NCI-H187 treated with DMSO at 0.1 percent for 48 hours (cell line): ENCODE results near the gene CIB2.

Experiments
- DNase-seq: peaks from one replicate; lab custom pipeline; 2025; lab: John Stamatoyannopoulos, UW

The CIB2 gene

DNA sequence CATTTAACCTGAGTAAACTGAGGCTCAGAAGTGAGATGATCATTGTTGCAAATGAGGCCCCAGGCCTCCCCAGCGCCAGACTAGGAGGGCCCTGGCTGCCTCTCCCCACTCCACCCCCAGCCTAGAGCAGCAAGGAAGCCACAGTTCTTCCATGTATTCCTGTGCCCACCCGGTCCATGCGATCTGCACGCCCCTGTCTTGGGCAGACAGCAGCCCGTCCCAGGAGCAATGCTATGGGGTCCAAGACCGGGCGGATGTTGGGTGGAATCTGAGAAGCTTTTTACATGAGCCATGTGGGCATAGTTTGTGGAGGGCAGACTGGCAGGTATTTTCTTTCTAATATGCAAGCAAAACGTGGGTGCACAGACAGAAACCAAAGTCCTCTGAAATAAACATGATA is 23.8 kb downstream of the CIB2 start:
- DNase-seq = no peak

DNA sequence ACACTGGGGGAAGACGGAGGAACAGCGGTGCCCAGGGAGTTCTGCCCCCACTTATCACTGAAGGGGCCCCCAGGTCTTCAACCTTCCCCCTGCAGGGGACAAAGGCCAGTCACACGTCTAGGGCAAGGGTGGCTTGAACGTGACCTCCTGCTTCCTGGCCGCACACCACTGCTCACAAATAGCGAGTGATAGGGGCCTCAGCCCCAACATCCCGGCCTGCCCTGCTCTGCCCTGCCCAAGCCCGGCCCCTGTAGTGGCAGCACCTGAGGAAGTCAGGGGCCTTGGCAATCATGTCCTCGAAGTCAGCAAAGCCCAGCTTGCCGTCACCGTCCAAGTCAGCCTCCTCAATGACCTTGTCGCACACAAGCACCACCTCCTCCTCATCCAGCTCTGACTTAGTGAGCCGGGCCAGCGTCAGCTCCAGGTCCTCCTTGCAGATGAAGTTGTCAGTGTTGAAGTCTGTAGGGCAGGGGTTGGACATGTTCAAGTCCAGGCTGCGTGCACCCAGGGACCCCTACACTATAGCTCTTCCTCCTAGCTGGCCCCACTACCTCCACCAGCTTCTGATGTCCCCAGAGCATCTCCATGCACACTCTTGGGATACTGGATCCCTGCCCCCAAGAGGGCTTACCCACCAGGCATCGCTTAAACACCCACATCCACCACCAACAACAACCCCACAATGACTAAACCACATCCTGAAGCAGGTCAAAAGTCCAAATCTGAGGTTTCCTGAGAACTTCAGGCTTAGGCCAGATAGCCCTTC is 25.6 kb downstream of the CIB2 start:
- no peak for DNase-seq

DNA sequence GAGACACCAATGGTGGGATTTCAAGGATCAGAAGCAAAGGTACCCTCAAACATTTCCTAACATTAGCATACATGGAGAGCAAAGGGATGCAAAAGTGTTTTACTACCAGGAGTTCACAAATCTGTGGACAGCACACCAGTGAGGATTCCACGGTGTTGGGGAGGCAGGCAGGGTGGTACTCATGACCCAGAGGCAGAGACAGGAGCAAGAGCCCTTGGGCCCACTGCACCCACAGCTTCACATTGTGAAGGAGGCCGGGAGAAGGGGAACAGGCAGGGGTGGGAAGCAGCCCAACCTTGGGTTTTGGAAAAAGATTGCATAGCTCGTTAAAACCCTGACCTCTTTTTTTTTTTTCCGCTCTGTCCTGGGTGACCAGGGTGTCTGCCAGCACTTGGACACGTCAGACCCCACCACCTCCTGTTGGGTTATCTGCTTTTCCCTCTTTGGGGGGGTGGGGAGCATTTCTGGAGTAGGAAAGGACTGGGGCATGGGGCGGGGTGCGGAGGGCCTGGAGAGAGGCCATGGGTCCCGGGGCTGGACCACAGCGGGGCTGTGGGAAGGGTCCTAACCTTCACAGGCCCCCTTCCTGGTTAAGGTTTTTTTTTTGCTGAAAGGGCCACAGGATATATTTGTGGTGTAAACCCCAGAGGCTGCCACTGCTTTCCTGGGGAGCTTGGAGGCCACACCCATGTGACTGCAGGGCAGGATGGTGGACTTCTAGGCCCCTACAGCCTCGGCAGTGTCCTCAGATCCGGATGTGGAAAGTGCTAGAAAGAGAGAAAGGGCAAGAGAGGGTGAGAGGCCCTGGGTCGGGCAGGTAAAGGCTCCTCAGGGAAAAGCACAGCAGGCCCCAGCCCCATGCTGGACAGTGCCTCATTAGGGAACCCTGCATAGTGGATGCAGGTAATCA is 26.4 kb downstream of the CIB2 start:
- no peak for DNase-seq

DNA sequence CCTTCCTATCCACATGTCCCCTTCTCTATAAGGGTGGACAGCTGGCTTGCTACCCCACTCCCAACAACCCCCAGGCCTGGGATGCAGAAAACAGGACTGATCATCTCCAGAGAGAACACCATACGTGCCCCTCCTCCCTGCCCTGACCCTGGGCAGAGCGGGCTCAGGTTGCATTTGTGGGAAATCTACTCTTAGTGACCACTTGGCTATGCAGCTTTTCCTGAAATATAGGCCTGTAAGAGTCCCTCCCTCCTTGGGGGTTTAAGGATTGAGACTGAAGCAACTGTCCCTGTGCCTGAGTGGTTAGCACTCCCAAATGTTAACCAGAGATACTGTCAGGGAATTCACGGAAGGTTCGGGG is 27.1 kb downstream of the CIB2 start:
- no peak for DNase-seq

DNA sequence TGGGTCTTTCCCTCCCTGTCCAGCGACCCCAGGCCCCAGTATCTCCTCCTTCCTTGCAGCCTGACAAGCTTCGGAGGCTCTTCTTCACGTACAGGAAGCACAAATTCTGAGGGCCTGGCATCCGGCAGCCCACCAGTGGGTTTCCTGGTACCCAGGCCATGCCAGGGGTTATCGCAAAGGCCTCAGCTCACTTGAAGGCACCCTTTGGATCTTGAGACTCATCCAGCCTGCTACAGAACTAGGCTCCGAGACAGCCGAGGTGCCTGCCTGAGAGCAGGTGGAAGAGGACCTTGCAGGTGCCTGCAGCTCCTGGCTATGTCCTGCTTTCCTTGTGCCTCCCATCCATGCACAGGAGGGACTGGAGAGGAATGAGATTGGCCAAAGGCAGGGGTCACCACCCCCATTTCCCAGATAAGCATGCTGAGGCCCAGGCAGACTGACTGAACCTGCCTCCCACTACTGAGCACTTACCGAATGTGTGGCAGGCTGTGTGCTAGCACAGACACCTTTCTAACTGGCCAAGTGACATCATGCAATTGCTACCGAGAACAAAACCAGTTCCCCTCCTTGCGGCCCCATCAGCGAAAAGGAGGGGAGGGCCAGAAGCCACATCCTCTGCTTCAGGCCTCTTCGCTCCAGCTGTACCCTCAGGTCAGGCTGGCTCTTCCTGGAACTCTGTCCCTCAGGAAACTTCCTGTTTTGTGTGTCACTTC is 27.7 kb downstream of the CIB2 start:
- DNase-seq = no peak

DNA sequence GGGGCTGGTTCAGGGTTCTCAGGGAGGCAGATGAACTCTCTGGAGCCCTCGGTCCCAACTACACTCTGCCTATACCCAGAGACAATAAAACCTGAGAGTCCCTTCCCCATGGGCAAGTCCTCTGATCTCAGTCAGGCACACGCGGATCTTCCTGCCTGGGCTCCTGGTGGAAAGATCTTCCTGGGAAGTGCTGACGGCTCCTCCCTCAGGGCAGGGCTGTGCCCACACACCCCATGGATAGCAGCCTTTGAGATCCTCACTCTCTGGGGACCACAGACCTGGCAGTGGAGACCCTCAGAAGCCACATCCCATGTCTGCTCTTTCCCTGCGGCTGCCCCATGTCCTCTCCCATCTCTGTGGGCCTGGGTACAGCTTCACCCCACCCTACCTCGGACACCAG is 28.5 kb downstream of the CIB2 start:
- DNase-seq = no peak

DNA sequence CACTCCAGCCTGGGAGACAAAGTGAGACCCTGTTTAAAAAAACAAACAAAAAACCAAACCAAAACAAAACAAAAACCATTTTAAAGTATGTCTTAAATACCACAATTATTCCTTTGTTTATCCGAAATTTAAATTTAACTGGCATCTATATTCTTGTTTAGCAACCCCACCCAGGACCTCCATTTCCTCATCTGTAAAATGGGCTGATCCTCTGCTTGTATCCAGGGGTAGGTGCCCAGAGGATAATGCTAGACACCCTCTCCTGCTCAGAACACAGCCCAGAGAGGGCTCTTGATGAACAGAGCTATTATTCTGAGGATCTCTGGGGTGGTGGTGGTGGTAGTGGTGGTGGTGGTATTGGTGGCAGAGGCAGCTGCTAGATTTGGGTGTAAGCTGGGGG is 29.0 kb downstream of the CIB2 start:
- no peak for DNase-seq

DNA sequence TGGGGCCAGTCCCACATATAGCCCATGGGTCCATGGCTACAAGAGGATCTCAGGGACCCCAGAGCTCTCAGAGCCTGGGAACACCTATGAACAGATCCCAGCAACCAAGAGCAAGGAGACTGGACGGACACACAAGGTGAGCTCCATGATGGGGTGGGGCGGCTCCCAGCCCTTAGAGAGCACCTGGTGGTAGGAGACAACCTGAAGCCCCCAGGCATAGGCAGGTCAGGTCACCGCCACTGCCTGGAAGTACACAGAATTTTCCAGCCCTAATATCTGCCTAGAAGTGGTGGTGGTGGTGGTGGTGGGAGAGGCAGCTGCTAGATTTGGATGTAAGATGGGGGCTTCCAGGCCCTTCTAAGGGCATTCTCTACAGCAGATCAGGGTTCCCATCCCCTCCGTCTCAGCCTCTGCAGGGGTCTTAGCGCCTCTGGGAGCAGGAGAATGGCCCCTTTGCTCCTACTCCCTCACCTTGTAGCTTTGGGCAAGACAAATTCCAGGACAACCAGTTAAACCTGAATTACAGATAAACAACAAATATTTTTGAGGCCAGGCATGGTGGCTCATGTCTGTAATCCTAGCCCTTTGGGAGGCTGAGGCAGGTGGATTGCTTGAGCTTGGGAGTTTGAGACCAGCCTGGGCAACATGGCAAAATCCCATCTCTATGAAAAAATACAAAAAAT is 29.7 kb downstream of the CIB2 start:
- DNase-seq = no peak

DNA sequence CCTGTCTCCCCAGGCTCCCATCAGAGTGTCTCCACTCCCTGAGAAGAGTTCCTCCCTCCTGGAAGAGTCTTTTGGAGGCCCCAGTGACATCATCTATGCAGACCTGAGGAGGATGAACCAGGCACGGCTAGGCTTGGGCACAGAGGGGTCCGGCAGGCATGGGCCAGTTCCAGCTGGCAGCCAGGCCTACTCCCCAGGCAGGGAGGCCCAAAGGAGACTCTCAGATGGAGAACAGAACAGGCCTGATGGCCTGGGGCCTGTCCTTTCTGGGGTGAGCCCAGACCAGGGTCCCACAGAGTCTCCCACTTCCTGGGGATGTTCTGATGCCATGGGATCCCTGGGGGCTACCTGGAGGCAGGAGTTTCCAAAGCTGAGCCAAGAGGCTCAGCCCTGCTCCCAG is 30.4 kb downstream of the CIB2 start:
- DNase-seq = no peak

DNA sequence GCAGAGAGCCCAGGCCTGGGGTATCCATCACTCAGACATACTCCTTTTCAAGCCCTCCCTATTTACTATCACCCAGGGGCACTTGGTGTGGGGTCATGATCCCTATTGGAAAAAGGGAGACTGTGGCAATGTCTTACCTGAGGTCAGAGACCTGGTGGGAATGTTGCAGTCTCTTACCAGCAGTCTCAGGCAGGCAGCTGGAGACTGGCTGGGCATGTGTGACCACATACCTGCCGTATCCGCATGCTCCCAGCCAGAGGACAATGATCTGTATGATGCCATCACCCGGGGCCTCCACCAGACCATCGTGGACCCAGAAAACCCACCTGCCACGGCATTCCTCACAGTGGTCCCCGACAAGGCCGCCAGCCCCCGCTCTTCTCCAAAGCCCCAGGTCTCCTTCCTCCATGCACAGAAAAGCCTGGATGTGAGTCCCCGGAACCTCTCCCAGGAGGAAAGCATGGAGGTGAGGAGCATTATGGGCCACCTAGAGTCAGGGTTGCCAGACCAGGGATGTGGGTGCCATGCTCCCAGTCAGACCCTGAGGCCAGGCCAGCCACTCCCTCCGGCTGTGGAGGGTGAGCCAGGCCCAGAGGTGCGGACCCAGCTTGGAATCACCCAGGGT is 33.0 kb downstream of the CIB2 start:
- no peak for DNase-seq

DNA sequence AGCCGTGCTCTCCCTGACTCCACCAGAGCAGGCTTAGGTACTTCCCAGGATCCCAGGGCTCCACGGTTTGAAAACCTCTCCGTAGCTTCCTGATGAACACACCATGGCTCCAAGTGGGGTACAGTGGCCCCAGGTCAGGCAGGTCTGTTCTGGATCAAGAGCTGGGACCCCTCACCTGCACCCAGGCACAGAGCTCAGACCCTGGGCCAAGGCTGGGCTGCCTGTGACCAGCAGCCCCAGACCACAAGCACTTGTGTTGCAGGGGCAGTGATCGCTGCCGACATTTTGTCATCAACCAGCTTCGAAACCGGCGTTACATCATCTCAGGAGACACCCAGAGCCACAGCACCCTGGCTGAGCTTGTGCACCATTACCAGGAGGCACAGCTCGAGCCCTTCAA is 33.6 kb downstream of the CIB2 start:
- DNase-seq = no peak

DNA sequence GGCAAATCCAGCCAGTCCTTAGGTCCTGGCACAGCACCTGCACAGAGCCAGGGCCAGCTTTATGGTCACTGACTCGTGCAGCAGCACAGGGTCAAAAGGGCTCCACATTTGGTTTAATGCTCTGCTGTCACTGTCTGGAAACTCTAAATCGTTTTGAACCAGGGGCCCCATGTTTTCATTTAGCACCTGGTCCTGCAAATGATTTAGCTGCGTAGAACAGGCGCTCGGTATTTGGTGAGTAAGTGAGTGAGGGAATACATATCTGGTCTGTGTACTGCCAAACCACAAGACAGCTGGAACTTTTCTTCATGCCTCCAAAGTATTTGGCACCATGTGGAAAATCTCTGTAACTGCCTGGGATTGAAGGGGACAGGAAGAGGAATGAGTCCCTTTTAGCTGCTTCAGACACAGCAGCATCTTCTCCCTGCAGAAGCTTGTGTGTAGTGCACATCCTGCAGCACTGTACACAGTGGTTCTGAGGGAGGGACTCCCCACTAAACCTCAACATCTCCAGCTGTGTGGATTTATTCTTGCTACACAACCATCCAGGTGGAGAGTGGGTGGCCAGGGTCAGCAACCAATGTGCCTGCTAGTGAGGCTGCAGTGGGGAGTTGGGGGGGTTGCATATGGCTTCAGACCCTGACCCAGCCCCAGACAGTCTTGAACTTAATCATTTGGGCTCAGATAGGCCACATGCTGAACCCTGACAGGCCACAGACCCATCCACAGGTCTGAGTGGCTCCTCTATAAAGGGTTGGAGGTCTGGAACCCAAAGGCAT is 37.8 kb downstream of the CIB2 start:
- no peak for DNase-seq

DNA sequence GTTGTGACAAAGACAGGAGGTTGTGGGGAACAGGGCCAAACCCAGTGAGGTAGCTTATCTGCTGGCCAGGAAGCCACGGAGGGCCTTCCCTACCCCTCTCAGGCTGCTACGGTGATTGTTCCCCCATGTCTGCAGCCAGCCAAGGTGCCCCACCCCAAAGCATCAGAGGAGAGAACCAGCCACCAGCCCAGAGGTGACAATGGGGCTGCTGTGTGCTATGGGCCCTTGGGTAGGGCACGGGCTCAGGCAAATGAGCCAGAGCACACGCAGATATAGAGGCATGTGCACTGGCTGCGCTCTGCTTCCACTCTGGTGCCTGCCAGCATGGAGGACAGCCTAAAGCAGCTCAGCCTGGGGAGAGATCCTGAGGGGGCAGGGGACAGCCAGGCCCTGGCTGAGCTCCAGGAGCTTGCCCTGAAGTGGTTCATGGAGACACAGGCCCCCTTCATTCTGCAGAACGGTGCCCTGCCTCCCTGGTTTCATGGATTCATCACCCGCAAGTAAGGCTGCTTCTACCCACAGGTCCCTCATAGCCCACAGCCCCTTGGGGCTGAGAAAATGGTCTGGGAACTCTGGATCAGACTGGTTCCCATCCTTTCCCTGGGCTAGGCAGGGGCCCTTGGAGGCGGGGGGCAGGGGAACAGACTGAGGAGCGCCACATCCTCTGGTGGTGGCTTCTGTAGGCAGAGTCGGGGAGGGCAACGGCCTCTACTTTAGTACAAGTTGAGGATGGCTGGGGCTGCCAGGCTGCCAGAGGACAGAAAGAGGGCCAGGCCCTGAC is 38.8 kb downstream of the CIB2 start, which contains the start of gene SH2D7:
TSS of gene SH2D7 (plus strand) at position 301 of the 781 bp plus-strand sequence. CDS start at position 325, 24 bp downstream.
- DNase-seq = no peak

DNA sequence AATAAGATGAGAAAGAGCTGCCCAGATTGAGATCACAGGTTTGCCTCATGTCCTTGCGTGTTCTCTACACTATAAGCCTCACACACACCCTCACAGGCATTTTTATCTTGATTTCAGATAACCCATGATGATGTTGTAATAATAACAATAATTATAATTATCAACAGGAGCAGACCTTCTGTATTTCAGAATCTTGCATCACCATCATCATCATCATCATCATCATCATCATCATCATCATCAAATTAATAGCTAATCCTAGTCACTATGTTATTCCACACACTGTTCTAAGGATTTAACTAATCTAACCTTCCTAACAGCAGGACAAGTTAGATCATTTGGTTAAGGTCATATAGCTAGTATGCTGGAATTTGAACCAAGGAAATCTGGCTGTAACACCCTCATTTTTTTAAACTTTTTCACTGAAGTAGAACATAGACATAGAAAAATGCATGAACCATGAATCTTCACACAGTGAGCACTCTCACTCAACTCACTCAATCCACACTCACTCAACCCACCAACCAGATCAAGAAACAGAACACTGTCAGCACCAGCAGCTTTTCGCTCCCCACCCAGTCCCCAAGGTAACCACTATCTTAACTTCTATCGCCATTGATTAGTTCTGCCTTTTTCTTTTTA is 40.7 kb downstream of the CIB2 start:
- DNase-seq = no peak

DNA sequence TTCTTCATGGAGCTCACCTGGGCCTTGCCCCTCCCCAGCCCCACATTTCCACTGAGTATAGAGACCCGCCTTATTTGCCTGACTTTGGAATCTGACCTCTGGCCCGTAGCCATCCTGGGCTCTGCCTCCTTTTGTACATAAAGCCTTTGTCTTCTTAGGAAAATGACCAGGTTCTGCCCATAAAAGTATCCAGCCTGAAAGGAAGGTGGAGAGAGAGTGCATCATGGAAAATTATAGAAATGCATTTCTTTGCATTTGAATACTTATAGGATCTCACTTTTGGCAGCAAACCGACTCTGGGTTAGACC is 42.5 kb downstream of the CIB2 start:
- no peak for DNase-seq

DNA sequence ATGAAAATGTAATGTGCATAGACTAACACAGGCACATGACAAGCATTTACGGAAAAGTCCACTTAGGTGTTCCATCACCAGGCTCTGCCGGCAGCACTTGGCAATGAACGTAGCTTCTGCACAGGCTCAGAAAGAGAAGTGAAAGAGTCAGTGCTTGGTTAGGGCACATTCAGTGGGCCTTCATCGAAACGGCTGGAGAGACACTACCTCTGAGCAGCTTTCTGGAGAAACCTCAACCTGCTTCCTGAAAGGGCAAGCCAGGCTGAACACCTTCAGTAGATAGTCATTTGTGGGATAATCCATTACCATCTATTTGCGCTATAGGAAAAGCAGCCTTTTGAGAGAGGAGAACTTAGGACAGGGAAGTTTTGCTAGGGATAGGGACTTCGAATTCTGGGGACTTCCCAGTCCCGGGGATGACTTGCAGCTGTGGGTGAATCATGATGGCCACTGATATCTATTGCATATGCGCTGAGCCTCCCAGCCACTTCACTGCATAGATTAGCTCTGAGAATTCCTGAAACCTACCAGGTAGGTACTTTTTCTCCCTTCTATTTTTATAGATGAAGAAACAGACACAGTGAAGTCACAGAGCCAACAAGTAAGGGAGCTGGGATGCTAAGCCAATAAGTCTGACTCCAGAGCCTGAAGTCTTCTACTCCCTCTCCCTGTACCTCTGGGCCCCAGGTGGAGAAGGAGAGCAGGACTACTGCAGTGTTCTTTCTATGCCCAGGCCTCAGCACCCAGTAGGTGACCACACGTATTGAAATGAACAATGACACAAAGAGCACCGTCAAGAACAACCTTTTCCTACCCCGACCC is 43.1 kb downstream of the CIB2 start:
- DNase-seq = no peak

DNA sequence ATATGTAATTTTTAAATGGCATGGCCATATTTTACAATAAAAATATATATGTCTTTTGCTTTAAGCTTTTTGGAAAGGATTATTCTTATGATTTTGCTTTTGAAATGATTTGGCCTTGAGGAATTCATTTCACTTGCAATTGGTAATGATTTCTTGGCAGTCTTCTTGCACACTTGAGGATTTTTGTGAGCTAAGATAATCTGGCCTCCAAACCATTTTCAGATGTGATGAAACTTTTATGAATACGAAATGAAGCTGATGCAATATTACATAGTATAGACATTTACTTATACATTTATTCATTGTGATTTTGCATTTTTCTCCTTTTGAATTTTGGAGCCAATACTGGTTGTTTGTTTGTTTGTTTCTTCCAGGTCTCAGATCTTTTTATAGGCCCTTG is 45.3 kb downstream of the CIB2 start:
- DNase-seq = no peak

DNA sequence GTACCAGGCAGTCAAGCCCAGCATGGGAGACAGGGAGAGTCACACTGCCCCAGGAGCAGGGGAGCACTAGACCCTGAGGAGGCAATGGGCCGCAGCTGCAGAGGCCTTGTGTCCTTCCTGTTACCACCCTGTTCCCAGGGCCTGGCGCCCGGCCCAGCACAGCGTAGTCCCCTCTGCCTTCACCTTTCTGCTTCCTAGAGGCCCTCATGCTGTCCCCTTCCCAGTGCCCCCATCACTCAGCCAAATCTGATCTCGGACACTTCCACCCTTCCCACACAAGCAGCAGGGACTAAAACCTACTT is 46.8 kb downstream of the CIB2 start:
- no peak for DNase-seq
